Middle frontal gyrus (tissue), 1 donor: ENCODE data around the gene RNF182.
"Not testable (repeated sequence)": the region's sequence is repeated elsewhere in the genome, so short reads cannot be mapped to it uniquely, and the experiment has no call there.

Source experiments
- DNase-seq: peaks from one replicate; pipeline ENCODE4 v3.0.0-alpha.2; 2015; ENCODE audit warnings: low spot score; ENCODE audit errors: extremely low spot score

The RNF182 gene, protein sequence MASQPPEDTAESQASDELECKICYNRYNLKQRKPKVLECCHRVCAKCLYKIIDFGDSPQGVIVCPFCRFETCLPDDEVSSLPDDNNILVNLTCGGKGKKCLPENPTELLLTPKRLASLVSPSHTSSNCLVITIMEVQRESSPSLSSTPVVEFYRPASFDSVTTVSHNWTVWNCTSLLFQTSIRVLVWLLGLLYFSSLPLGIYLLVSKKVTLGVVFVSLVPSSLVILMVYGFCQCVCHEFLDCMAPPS

DNA sequence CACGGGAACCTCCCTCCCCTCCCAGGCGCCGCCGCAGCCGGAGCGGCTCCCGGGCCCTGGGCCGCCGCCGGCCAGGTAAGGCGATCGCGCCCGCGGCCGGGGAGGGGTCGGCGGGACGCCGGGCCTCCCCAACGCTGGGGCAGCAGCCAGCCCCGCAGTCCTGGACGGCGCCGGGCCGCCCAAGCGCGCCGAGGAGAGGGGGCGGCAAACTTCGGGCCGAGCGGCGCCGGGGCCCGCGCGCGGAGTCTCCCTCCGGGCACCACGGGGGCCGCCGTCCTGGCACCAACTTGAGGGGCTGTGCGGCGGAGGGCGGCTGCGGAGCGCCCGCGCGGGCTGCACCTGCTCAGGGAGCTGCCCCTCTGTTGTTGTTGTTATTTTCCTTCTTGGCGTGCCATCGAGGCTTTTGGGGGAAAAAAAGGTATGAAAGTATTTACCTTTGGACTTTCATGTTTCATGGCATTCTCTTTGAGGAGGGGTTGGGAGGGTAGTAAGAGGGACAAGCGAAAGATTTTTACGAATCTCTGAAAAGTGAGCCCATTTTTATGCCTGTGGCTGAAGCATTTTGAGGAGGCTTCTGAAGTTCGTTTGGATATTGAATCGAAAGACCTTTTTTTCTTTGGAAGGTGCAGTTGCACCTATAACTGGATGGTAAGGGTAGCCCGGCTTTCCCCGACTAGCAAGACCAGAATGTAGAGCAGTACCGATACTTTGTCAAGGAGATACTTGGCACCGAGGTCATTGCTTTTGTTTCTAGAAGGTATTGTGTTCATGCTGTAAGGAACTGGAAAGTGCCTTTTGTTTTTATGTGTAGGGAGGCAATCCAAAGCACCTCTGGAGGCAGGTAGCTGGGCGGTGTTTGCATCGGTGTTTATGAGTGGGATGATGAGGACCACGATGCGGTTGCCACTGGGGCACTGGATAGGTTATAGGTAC lies at the start of gene RNF182:
Gene RNF182 (plus strand): TSS at position 4 of the 933 bp plus-strand sequence. CDS start 52,168 bp downstream, outside the sequence.
- no peak for DNase-seq

DNA sequence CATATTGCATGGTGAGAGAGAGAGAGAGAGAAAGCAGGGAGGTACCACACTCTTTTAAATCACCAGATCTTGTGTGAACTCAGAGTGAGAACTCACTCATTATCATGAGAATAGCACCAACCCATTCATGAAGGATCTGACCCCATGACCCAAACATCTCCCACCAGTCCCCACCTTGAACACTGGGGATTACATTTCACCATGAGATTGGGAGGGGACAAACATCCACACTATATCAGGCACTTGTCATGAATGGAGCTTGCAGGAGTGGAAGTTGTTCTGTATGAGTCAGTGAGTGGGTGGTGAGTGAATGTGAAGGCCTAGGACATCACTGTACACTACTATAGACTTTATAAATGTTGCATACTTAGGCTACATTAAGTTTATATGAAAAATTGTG lies 47.7 kb upstream of the RNF182 start:
- DNase-seq = no peak

DNA sequence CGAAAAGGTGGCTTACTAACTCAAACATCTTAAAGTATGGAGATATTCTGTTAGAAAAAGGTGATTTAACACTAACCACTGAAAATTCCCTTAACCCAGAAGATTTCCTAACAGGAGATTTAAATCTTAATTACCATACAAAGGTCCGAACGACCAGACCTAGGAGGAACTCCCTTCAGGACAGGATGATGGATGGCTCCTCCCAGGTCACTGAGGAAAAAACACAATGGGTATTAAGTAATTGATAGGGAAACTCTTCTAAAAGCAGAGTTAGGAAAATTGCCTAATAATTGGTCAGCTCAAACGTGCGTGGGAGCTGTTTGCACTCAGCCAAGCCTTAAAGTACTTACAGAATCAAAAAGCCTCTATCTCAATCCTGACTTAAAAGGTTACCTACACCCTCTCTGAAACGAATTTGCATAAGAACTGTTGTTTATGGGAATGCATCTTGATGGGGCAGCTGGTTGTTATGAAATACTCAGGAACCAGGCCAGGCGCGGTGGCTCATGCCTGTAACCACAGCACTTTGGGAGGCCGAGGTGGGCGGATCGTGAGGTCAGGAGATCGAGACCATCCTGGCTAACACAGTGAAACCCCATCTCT lies 44.6 kb upstream of the RNF182 start:
- not testable (repeated sequence) for DNase-seq

DNA sequence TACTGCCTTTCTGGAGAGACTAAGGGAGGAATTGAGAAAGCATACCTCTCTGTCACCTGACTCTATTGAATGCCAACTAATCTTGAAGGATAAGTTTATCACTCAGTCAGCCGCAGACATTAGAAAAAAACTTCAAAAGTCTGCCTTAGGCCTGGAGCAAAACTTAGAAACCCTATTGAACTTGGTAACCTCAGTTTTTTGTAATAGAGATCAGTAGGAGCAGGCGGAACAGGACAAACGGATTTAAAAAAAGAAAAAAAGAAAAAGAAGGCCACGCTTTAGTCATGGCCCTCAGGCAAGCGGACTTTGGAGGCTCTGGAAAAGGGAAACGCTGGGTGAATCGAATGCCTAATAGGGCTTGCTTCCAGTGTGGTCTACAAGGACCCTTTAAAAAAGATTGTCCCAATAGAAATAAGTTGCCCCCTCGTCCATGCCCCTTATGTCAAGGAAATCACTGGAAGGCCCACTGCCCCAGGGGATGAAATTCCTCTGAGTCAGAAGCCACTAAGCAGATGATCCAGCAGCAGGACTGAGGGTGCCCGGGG lies 43.1 kb upstream of the RNF182 start:
- no peak for DNase-seq

DNA sequence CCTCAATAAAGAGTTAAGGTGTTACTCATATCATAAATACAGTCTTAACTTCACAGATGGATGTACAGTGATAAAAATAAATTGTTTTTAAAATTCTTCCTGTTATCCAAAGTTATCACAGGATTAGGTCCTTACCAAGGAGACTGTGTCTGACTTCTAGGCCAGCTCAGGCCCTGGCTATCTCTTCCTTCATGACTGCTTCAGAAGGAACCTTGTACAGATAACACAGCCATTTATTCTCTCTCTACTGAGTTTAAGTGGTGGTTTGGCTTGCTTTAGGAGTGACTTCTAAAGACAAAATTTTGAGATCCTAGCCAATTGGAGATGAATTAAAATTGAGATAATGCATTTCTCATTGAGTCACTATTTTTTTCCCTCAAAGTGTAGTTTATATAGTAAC lies 40.8 kb upstream of the RNF182 start:
- no peak for DNase-seq

DNA sequence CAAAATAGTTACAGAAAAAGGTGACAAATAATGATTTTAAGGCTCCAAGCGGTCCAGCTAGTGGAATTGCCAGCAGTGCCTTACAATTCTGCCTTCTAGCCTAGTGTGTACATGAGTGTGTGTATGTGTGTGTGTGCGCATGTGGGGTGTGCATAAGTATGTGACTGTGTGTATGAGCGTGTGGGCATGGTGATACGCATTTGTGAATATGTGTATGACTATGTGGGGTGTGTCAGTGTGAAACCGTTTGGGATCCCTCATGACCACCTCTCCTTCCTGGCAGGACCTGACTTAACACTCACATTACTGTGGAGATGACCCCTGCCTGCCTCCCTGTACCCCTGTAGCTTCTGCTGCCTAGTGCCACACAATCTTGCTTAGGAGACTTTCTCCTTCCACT lies 40.4 kb upstream of the RNF182 start:
- no peak for DNase-seq

DNA sequence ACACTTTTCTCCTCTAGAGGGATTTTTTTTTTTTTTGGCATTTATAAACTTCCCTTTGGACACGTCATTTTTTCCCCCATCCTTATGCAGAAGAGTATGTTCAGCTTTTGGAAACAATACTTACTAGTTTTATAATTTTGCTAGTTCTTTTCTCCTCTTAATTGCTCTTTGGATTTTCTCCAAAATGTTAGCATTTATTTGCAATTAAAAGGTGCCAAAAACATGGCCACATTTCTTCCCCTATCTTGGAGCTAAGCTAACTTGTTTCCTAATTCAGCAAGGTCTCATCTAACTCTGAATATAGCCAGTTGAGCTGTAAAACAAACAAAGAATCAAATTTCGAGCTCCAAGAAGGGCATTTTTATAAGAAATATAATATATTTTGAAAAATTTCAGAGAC lies 39.2 kb upstream of the RNF182 start:
- no peak for DNase-seq

DNA sequence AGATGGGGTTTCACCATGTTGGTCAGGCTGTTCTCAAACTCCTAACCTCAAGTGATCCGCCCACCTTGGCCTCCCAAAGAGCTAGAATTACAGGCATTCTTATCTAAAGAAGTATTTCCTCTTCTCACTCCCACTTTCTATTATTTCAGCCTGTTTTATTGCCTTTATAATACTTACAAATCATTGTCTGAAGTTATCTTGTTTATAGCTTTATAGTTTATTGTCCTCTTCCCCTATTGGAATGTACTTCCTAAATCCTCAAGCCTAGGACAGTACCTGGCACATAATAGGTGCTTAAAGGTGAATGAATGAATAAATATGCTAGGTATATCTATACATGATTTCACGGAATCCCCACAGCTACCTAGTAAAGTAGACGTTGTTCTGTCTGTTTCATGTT lies 37.8 kb upstream of the RNF182 start:
- no peak for DNase-seq

DNA sequence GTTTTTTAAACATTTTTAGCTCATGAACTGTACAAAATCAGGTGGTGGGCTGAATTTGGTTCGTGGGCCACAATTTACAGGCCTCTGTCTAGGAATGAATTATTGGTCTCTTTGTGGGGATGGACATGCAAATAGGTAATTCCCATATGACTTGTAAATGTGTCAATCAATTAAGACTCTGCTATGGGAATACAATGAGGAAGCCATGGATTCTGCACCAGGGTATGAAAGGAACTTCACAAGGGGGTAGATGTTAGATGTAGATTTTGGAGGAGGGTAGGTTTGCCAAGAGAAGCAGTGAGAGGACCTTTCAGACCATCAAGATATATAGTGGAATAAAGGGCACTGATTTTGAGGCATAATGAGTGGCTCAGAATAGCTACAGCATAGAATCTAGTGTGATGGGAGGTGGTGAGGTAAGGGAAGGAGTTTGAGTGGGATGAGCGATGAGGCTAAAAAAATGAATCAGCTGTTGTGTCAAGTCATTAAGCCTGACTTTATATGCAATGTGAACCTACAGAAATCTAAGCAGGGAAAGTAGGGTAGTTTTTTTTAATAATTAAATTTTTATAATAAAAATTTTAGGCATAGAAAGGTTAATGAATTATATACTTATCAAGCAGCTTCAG lies 32.6 kb upstream of the RNF182 start:
- DNase-seq = no peak

DNA sequence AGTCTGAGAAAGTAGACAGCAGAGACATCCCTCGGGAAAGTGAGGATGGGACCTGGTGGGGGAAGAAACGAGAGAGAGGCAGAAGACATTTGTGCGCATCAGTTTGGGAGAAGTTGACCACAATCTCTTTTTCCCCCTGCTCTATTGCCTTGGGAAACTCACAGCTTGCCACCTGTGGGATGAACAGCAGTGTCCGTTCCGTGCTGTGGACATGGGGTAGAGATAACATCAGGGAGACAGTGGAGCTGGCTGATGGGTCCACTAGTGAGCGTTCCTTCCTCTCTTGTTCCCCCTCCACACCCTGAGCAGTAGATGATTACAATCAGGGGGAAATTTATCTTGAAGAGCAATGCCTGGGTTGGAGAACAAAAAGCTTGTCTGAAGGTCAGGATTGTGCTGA lies 21.8 kb upstream of the RNF182 start:
- no peak for DNase-seq

DNA sequence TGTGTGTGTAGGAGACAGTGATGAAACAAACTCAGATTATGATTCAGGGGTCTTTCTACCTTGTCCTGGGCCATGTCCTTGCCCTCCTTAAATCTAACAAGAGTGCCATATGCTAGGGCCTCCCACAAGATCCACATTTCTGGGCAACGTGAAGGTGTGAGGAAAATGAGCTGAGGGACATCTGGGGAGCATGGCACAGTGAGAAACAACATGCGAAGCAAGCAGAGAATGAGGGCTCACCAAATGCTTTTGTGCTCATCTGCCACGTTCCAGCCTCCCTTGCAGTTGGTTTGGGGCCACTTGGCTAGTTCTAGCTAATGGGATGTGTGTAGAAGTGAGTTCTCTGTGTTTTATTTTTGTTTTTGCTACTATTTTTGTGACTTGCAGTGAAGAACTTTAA lies 21.4 kb upstream of the RNF182 start:
- DNase-seq = no peak

DNA sequence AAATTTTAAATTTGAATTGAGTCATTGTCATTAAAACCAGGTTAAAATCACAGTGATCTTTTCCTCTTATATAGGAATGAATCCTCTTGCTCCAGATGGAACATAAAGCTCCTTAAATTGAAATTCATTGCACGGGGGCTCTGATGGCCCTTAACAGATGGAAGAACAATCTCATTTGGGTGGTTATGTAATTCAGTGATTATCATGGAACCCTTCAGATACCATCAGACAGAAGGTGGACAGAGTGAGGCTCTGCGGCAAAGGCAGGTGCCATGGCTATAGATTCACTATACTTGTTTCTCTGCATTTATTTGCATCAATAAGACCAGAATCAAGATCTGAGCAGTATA lies 17.8 kb upstream of the RNF182 start:
- DNase-seq = no peak

DNA sequence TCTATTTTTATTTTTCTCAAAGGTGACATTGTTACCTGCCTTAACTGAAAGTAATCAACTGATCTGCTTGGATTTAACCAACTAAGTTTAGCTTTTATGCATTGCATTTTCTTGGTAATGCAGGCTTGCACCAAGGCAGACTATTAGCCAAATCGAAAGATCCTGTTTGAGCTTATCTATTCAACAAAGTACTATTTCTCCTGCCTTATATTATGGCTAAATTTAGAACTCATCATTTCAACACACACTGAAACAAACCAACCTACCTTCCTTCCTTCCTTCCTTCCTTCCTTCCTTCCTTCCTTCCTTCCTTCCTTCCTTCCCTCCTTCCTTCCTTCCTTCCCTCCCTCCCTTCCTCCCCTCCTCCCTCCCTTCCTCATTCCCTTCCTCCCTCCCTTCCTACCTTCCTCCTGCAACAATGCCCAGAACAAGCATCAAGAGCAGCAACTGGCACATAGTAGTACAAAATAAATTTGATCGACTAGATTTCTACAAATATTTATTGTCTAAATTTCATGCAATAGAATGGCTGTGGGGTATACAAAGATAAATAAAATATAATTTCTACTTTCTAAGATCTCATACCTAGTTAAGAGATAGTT lies 17.0 kb upstream of the RNF182 start:
- no peak for DNase-seq

DNA sequence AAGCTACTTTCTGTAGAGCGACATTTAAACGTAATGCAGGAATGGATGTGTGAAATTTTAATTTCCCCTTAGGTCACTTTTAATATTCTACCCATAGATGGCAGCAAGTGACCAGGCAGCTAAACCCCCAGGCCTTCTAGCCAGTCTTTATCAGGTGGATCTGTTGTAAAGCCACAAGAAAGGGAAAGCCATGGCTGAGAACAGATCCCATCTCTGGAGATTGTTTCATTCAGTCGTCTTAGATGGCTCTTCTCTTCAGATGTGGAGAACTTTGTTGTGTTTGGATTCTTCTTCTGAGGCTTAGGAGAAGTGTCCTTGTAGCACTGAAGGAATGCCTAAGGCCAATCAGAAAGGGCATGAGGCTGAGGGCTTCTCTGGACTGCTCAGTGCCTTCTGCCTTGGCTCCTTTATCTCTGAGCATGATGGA lies 15.8 kb upstream of the RNF182 start:
- DNase-seq = peak; percentile 52

DNA sequence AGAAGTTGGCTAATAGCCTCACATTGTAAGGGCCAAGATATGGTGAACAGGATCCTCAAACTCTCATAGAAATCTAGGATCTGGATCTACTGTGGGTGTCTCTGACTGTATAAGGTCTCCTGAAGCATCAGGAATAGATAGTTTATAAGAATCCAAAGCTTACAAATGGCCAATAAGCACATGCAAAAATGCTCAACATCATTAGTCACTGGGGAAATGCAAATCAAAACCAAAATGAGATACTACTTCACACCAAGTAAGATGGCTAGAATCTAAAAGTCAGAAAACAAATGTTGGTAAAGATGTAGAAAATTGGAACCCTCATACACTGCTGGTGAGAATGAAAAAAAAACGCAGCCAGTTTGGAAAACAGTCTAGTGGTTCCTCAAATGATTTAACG lies 14.3 kb upstream of the RNF182 start:
- no peak for DNase-seq

DNA sequence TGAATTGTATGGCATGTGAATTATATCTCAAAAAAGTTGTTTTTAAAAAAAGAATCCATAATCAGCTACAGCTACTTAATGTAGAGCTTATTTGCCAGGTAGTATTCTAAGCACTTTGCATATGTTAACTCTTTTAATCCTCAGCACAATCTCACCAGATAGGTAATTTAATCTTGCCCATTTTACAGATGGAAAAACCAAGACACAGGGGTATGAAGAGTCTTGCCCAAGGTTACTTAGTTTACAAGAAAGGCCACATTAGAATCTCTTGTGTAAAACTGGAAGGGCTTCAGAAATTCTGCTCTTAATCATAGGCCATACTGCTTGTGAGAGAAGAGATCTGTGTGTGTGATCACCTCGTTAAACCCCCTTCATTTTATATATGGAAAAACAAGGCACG lies 13.4 kb upstream of the RNF182 start:
- no peak for DNase-seq

DNA sequence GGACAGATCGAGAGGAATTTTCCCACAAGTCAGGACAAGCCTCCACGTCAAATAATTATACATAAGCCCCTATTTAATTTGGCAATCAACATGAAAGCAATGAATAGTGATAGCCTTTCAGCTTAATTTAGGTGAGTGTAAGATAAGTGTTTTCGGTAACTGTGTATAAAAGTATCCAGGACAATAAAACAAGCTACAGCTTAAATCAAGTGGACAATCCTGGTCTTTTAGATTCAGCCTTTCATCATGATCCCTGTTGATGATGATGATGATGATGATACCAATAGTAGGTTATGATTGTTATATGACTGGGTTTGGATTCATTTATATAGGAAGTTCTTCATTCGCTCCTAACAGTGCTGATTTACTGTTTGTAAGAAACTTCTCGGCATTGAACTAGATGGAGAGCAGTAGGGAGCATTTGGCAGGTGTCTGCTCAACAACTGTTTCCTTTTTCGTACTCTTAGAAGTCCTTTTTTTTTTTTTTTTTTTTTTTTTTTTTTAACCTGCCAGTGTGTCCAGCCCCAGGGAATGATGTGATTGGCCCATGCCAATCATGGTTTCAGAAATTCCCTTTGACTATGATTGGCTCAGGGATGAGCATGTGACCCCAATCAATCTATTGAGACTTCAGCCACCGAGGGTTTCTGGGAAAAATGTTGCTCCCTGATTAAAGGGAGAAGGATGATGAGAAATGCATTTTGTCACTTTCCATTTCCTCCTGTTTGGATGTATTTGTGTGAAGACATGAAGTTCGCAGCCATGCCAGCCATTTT lies 11.3 kb upstream of the RNF182 start:
- no peak for DNase-seq

DNA sequence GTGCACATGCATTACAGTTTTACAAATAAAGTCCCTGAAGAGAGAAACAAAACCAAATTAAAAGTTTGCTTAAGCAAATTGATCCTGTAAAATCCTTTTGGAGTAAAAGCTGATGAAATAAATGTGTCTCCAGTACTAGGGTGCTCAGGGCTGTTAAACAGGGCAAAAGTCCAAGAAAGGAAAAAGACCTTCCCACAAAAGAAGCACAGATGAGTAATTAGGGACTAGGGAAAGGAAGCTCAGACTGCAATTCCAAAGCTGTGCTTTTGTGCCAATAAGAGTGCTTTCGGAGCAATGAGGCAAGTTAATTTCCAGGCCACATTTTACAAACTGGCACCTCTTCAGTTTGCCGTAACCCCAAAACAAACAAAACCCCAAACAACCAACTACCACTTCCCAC lies 10.4 kb upstream of the RNF182 start:
- DNase-seq = no peak

DNA sequence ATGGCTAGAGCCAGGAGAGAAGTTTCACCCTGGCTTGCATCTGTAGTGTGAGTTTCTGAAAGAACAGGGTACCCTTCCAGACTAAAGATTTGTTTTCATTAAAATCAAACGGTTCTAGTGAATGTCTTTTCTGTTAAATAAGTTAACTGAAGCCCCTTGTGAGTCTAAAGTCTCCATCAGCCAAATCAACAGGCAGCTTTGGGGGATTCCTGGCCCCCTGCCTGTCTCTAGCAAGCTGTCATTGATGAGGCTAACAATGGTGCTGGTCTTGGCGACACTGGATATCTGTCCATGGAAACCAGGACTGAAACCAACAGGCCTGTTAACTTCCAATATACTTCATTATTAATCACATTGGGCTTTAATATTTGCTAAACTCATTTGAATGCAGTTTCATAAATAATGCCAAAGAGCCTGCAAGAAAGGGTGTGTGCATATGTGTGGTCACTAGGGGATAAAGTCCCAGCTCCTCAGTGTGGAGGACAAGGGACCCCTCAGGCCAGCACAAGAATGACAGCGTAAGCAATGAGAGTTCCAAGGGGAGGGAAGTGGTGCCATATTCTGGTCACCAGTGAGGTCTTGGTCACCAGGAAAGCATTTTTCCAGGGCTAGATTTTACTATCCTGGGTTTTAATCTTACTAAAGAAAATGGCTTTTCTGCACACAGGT lies 9.1 kb upstream of the RNF182 start:
- DNase-seq = no peak
